ENCODE data around the gene PTPRT.

The PTPRT gene

GRCh38 chr20:42598581-42598980, 591.1 kb downstream of the PTPRT start:
- no peak for DNase-seq

- DNase-seq, result no peak
These were observed 594.1 kb downstream of the PTPRT start for GRCh38 chr20:42595625-42596024.

- DNase-seq, result no peak
These were observed 595.0 kb downstream of the PTPRT start for GRCh38 chr20:42594659-42595058.

GRCh38 chr20:42594011-42594410, 595.7 kb downstream of the PTPRT start:
- no peak for DNase-seq

- no peak for DNase-seq
These were observed 599.6 kb downstream of the PTPRT start for GRCh38 chr20:42589976-42590639.

- DNase-seq, result no peak
These were observed 600.9 kb downstream of the PTPRT start for GRCh38 chr20:42588847-42589246.

- DNase-seq, result no peak
These were observed 602.3 kb downstream of the PTPRT start for GRCh38 chr20:42587427-42587826.

- DNase-seq, result no peak
These were observed 608.4 kb downstream of the PTPRT start for GRCh38 chr20:42581311-42581710.

GRCh38 chr20:42576167-42576566, 613.5 kb downstream of the PTPRT start:
- DNase-seq, result no peak

- no peak for DNase-seq
These were observed 617.2 kb downstream of the PTPRT start for GRCh38 chr20:42572320-42573016.

GRCh38 chr20:42567409-42567808, 622.3 kb downstream of the PTPRT start:
- DNase-seq, result no peak

GRCh38 chr20:42565235-42565995, 624.3 kb downstream of the PTPRT start:
- DNase-seq, result no peak

- DNase-seq, result no peak
These were observed 630.0 kb downstream of the PTPRT start for GRCh38 chr20:42559665-42560064.

GRCh38 chr20:42556575-42556974, 633.1 kb downstream of the PTPRT start:
- no peak for DNase-seq

GRCh38 chr20:42553374-42553773, 636.3 kb downstream of the PTPRT start:
- no peak for DNase-seq

GRCh38 chr20:42549496-42549895, 640.2 kb downstream of the PTPRT start:
- DNase-seq, result no peak

GRCh38 chr20:42544926-42545325, 644.8 kb downstream of the PTPRT start:
- no peak for DNase-seq

GRCh38 chr20:42532831-42533230, 656.9 kb downstream of the PTPRT start:
- no peak for DNase-seq

GRCh38 chr20:42531508-42531961, 658.2 kb downstream of the PTPRT start:
- no peak for DNase-seq

GRCh38 chr20:42530855-42531448, 658.8 kb downstream of the PTPRT start:
- DNase-seq, result no peak

- DNase-seq, result no peak
These were observed 659.5 kb downstream of the PTPRT start for GRCh38 chr20:42530191-42530590.

GRCh38 chr20:42524058-42524457, 665.6 kb downstream of the PTPRT start:
- DNase-seq, result no peak

GRCh38 chr20:42516692-42517091, 673.0 kb downstream of the PTPRT start:
- DNase-seq, result no peak
